Activated CD8-positive, alpha-beta memory T cell treated with anti-CD3 and anti-CD28 coated beads, Interleukin-2, amount 50 U/mL, for 24 hours (primary cell): ENCODE measurements around the gene SMAD3.
"Not testable (repeated sequence)": the region's sequence is repeated elsewhere in the genome, so short reads cannot be mapped to it uniquely, and the experiment has no call there.

Experiments used
- DNase-seq: peaks from one replicate; pipeline ENCODE4 v3.0.0-alpha.2; 2020; ENCODE audit errors: extremely low read depth

Gene SMAD3

GRCh38 chr15:67063689-67064606, 1.5 kb upstream of the SMAD3 start:
- DNase-seq, result no peak

GRCh38 chr15:67064607-67065530, 533 bp upstream of the SMAD3 start:
- DNase-seq, result no peak

- DNase-seq, result no peak
These were observed 898 bp downstream of the SMAD3 start for GRCh38 chr15:67066041-67066958.

GRCh38 chr15:67066959-67067853, 1.8 kb downstream of the SMAD3 start:
- DNase-seq, result no peak

DNA sequence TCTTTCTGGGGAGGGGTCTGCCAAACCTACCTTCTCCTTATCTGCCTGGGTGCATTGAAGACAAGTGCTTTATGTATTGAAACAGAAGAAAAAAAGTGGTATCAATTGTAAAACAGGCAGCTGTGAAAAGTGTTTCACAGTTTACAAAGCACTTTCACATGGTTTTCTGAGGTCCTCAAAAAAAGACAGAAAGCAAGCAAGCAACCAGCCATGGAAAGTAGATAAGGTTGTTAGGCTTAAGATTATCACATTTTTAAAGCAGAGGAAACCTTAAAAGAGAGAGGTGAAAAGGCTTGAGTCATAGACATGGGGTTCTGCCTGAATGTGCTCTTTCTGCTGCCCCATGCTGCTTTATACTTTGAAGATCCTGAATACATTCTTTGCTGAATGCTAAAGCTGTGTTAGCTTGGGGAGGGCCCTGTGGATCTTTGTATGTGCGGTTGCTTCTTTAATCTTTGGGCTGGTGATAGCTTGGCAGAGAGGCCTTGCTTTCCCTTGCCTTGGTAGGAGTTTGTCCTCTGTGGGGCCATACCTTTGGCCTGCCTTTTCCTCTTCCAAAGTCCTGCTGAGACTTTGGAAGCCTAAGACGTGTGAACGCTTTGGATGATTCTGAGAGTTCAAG, 2.6 kb downstream of the SMAD3 start:
- DNase-seq, result no peak

GRCh38 chr15:67068710-67069400, 3.5 kb downstream of the SMAD3 start:
- DNase-seq, result no peak

GRCh38 chr15:67070150-67070549, 4.7 kb downstream of the SMAD3 start:
- DNase-seq, result no peak

DNA sequence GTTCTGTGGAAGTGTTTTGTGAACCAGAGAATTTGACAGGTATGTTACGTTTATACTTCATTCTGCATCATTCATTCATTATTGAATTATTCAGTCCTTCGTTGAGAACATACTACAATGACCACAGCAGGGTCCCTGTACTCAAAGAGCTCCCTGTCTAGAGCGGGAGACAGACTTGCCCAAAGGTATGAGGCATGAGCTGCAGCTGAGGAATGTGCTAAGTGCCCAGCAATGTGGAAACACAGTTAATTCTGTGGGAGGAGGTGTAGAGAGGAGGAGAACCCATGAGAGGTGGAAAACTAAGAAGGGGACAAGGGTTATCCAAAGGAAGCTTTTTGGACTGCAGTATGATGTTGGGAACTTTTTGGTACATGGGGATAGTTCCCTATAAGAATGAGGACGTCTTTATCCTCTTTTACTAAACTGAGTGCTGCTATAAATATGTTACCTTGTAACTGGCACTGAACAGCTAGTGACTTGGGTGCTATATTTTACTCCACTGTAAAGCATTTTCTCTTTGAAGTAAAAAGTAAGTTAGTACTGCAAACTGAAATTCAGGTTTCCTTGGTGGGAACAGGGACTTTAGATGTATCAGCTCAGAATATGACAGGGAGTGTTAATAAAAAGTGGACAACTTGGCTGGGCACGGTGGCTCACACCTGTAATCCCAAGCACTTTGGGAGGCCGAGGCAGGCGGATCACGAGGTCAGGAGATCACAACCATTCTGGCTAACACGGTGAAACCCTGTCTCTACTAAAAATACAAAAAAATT, 5.7 kb downstream of the SMAD3 start:
- DNase-seq, result no peak

- no peak for DNase-seq
These were observed 7.0 kb downstream of the SMAD3 start for GRCh38 chr15:67072442-67072841.

- DNase-seq, result no peak
These were observed 7.6 kb downstream of the SMAD3 start for GRCh38 chr15:67072958-67073357.

- no peak for DNase-seq
These were observed 9.5 kb downstream of the SMAD3 start for GRCh38 chr15:67074886-67075229.

GRCh38 chr15:67075555-67076135, 10.2 kb downstream of the SMAD3 start:
- not testable (repeated sequence) for DNase-seq

DNA sequence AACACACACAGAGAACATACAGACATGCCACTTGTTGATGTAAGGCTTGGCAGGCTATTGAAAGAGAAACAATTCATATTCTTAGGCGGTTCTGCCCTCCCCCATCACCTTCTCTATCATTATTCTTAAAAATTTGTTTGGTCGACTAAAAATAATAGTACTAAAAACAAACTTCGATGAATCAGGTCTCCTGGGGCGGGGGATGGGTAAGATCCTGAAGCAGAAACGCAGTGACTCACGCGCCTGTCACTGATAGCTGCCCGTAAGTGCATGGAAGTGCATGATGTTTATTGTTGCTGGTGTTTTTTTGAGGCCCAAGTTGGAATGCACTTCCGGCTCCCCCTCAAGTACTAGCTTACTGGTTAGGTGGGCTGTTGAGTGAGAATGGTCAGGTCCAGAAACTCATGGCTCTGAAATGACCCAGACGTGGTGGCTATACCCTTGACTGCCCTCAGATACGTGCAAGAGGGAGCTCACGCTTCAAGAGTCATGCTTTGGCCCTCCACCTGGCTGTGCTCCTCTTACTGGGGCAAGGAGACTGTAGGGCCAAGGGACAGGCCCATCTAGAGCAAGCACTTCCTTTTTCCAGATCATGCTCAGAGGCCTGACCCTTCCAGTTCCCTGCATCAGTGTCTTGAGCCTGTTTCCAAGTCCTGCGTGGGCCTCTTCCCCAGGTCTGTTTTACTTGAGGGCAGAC, 10.9 kb downstream of the SMAD3 start:
- no peak for DNase-seq

GRCh38 chr15:67077641-67078215, 12.3 kb downstream of the SMAD3 start:
- DNase-seq, result no peak

DNA sequence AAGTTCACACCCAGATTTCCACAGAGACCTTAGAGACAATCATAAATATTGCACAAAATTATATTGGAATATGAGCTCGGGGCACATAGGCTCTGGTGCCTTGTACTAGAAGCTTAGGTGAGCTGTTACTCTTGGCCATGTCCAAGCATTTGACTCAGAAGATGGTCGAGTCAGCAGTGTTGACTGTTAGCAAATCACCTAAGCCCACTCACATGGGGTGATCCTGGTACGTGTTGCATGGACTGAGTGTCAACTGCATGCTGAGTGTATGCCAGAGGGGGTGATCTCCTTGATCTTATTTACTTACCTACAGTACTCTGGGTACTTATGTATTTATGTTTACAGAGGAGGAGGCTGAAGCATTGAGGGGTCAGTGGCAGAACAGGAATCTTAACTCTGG, 14.0 kb downstream of the SMAD3 start:
- no peak for DNase-seq

DNA sequence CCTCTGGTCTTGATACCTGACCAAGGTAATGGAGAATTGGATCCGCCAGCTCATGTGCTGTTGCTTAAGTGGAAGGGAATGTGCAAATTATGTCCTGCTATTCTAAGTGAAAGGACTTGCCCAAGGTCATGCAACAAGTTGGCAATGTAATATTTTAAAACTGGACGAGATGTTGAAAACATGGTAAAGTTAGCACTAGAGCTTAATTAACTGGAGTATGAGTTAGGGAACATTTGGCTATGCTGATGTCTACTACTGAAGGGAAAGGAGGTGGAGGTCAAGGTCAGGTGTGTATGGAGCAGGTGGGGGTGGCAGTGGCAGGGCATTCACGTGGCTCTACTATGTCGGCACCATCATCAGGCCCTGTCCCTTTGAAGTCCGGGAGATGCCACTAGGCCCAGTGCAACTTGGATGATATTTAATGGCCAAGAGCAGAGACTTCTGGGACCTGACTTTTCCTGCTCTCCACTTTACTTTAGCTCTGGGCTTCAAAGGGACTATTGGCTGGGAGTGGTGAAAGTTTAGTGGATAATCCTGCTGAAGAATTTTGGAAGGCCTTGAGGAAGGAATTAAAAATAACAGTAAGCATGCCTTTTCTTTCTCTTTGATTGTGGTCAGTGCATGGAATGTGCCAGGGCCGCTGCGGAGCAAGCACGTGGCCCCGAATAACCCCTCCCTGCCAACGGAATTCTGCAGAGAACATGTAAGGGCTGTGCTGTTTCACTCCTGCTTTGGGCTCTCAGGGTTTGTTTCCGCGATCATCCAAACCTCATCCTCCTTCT, 14.9 kb downstream of the SMAD3 start:
- DNase-seq, result no peak
